T47D (cell line): ENCODE results near the gene VPS26A.
A peak's percentile ranks its signal among the peaks of the same experiment; 100 is the strongest.
"Not testable (repeated sequence)": the region's sequence is repeated elsewhere in the genome, so short reads cannot be mapped to it uniquely, and the experiment has no call there.

Experiments
- DNase-seq, 2 experiments: peaks; one replicate each; pipeline versions ENCODE4 v3.0.0 to v3.0.0-alpha.2; 2011 to 2012; ENCODE audit warnings: low read depth in 1 of 2, low spot score in 1 of 2
- JUND ChIP-seq: IDR thresholded peaks from 2 replicates; pipeline ENCODE4 v1.6.1; 2012; ENCODE audit warnings: low read depth
- in situ Hi-C: cut with HindIII; loops from 2 replicates; pipeline ENCODE4 v1.10.0; 2016; ENCODE audit warnings: low sequenced_read_pairs, low pct_unique_long_range_greater_than_20kb

VPS26A gene

DNA sequence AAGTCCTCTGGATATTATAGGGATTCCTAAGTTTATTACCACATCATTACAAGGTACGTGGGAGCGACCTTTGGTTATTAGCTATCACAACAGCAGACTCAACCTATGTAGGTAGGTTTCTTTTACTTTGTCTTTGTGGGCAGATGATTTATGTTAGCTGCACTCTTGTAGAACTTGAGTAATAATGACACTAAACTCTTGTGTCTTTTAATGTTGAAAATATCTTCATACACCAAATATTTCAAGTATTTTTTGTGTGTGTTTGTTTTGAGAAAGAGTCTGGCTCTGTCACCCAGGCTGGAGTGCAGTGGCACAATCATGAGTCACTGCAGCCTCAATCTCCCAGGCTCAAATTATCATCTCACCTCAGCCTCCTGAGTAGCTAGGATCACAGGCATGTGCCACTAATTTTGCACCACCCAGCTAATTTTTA lies 36.8 kb downstream of the VPS26A start:
- in situ Hi-C loops = no loop called here
- DNase-seq = no peak
- no peak for TF ChIP-seq JUND

DNA sequence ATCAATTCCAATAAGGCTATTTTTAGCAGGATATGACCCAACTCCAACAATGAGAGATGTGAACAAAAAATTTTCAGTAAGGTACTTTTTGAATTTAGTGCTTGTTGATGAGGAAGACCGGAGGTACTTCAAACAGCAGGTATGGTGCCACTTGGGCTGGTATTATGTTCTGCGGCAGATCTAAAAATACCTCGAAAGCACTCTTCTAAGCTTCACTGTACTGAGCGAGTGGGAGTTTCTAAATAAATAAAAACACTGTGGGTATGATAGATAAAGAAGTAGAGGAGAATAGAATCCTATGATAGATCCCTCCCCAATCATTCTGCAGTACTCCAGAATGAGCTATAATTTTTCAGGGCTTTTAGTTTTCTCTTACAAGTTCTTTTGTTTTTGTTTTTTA lies 44.5 kb downstream of the VPS26A start:
- no peak for TF ChIP-seq JUND
- DNase-seq = no peak
- in situ Hi-C loops = no loop called here

DNA sequence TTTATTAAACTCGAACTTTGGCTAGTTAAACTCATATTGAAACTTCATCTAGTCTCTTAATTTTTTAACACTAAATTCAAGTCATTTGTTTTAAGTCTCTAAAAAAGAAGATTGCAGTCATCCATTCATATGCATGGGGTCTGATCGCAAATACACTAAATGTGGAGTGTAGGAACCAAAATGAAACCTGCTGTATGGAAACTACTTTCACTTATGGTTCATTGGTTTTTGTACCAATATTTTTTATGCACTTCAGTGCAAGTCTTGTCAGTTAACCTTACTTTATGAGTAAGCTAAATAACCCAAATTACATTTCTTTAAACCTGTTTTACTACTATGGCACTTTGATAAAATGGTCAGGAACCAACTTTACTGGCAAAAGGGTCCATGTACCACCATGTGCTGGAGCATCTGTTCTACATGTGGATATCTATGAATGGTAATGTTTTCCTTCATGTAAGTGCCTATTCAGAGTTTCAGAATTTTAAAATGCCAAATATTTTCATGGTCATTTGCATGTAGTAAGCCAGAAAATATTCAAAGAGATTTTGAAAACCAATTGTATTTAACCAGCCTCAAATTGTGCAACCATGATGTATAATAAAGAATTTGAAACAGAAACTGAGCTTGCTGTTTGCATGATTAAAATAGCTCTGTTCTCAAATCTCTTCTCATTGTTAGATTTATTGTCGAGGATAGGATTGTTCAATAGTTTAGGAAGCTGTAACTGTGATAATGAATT lies 48.4 kb downstream of the VPS26A start:
- in situ Hi-C loops = no loop called here
- no peak for TF ChIP-seq JUND
- no peak for DNase-seq

DNA sequence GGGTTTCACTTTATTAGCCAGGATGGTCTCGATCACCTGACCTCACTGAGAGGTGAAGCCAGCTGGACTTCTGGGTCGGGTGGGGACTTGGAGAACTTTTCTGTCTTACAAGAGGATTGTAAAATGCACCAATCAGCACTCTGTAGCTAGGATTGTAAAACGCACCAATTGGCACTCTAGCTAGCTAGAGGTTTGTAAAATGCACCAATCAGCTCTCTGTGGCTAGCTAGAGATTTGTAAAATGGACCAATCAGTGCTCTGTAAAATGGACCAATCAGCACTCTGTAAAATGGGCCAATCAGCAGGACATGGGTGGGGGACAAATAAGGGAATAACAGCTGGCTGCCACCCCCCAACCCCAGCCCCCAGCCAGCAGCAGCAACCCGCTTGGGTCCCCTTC lies 51.3 kb downstream of the VPS26A start:
- DNase-seq, in situ Hi-C loops: not testable (repeated sequence)

DNA sequence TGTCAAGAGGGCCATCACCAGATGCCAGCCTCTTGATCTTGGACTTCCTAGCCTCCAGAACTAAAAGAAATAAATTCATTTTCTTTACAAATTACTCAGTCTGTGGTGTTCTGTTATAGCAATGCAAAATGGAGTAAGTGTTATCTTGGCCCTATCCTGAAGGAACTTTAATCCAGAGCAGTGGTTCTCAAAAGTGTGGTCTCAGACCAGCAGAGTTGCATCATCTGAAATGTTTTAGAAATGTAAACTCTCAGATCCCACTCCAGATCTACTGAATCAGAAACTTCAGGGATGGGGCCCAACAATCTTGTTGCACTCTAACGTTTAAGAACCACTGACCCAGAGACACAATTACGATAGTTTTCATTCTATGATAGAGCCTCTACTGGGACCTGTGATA lies 52.8 kb downstream of the VPS26A start:
- in situ Hi-C loops = no loop called here
- no peak for TF ChIP-seq JUND
- no peak for DNase-seq

DNA sequence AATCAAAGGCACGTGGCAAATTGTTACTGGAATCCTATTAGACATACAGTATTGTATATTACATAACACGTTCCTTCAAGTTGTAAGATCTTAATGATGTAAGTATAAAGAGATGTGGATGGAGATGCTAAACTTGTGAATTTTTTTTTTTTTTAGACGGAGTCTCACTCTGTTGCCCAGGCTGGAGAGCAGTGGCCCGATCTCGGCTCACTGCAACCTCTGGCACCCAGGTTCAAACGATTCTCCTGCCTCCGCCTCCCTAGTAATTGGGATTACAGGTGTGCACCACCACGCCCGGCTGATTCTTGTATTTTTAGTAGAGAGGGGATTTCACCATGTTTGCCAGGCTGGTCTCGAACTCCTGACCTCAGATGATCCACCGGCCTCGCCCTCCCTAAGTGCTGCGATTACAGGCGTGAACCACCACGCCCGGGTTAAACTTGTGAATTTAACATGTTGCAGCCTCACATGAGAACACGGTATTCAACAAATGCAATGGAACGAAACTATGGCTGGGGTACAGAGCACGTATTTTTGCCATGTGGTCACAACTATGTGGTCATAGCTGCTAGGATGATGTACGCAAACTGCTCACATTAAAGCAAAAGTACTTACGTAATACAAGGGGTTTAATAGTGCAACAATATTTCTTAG lies 55.2 kb downstream of the VPS26A start:
- DNase-seq = no peak
- in situ Hi-C loops = no loop called here
- no peak for TF ChIP-seq JUND

DNA sequence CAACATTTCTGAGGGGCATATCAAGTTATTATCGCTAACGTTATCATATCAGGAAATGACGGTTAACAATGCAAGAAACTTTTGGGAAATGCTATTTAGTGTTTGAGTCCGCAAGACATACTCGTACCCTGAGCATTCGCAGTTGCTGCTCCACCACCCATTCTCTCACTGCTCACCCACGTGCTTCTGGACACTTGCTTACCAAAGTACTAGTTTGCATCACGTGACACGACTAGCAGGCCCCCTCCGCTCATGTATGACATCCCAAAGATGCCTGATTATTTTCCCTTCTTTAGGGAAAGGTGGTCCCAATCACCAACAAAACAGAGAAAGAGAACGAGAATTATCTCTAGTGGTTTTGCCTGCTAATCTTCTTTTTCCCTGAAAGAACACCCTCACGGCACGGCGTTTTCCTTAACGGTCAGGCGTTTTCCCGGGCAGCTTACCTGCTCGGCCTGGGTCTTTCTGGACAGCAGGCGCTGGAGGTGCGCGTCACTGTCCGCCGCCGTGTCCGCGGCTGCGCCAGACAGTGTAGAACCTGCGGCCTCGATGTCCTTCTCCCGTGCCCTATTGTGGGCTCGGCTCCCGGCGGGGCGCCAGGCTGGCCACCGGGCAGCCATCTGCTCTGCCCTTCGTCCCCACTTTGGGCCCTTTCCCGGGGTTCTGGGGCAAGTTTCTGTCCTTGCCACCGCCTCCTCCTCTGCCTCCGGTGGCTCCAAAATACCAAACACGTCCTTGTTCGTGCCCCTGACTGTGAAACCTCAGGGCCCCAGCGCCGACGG lies 56.0 kb downstream of the VPS26A start, which contains the start of gene SUPV3L1:
TSS of gene SUPV3L1 (plus strand) at position 492 of the 782 bp plus-strand sequence. CDS start at position 550, 58 bp downstream.
- no peak for TF ChIP-seq JUND
- in situ Hi-C loops = no loop called here
- DNase-seq = peak; percentile 66 to 96

DNA sequence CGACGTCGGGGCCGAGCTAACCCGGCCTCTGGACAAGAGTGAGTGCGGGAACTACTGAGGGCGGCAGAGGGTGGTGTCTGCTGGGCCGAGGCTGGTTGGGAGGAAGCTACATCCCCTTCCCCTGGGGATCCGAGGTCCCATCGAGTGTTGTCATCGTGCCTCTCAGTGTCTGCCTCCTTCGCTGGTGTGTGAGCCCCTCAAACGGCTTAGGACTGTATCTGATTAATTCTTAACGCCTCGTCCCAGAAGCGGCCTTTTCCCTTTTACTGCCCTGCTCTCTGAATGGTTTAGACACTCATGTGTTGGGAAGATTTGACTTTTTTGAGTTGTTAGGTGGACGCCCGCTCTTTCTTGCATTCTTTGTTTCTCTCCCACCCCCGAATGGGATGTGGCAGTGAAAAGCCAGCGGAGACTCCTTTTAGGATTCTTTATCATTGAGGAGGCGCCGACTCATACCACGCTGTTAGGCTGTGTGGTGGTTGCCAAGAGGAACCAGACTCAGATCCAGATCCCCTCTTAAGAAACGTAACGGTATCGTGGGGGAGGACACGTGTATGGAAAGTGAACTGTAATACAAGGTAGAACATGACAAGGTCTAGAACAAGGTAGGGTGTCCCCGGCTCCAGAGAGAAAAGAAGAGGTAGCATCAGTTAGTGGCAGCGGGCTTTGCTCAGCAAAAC lies 56.7 kb downstream of the VPS26A start:
- DNase-seq = no peak
- no peak for TF ChIP-seq JUND
- in situ Hi-C loops = no loop called here

DNA sequence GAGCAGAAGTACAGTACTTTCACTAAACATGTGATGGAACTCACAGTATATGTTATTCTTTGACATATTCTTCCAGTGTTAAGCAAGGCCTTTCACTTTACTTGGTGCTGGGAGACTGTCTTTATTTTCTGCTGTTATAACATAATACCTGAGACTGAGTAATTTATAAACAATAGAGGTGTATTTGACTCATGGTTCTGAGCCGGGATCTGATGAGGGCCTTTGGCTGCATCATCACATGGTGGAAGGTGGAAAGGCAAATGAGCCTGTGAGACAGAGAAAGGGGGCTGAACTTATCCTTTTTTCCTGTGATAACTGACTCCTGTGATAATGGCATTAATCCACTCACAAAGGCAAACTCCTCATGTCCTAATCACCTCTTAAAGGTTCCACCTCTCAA lies 57.5 kb downstream of the VPS26A start:
- TF ChIP-seq JUND = no peak
- no peak for DNase-seq
- in situ Hi-C loops = no loop called here

DNA sequence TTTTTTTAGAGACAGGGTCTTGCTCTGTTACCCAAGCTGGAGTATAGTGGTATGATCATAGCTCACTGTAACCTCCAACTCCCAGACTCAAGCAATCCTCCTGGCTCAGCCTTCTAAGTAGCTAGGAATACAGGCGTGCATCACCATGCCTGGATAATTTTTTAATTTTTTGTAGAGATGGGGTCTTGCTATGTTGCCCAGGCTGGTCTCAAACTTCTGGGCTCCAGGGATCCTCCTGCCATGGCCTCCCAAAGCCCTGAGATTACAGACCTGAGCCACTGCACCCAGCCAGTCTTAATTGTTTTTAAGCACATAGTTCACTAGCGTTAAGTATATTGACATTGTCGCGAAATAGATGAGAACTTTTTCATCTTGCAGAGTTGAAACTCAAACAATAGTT lies 58.0 kb downstream of the VPS26A start:
- in situ Hi-C loops = no loop called here
- TF ChIP-seq JUND = no peak
- DNase-seq = no peak

DNA sequence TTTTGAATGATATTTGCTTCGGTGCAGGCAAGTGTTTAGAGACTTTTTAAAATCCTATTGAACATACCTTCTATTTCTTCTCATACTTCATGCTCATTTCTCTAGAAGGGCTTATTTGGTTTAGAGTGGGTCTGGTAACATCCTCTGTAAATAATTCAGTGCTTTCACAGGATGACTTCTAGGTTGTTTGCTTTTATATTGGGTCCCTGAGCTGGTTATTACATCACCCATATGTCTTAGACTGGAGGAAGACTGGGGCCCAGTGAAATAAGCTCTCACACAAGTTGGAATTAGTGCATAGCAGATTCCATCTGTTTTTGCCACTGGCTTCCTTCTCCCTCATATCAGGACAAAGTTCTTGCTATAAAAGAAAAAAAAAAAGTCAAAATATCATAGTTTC lies 62.5 kb downstream of the VPS26A start:
- TF ChIP-seq JUND = no peak
- in situ Hi-C loops = no loop called here
- DNase-seq = no peak

DNA sequence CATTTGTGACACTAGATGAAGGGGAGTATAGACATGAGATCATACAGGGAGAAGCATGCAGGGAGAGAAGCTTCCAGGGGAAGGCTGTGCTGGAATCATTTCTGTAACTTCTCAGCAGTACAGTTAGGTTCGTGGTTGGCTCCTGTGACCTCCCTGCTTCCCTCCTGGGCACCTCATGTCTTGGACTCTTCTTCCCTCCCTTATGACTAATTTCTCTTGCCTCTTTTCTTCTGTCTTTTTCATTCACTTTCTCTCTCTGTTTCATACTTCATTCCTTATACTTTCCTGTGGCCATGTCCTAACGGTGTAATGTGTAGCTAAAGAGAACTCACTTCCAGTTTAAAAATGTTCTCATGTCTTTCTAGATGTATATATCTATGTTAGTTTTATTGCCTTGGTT lies 77.1 kb downstream of the VPS26A start:
- DNase-seq = no peak
- in situ Hi-C loops = no loop called here
- no peak for TF ChIP-seq JUND
